Epithelial cell of esophagus (primary cell): ENCODE results near the gene DNER.

Experiments used
- DNase-seq: peaks from one replicate; pipeline ENCODE4 v3.0.0; 2010; ENCODE audit warnings: low read depth
- H3K4me3 ChIP-seq: 2 replicates; pipeline ENCODE4 v1.5.1; 2011; ENCODE audit warnings: mild to moderate bottlenecking, low read length, control low read depth
- CTCF ChIP-seq: IDR thresholded peaks from 2 replicates; pipeline ENCODE4 v1.5.1; 2011; ENCODE audit warnings: low read depth, mild to moderate bottlenecking, low read length, control low read depth, inconsistent platforms; ENCODE audit not compliant: insufficient read depth; ENCODE audit errors: missing control alignments

The DNER gene

GRCh38 chr2:229437467-229437866 lies 276.9 kb downstream of the DNER start:
- TF ChIP-seq CTCF = no peak
- no peak for DNase-seq
- H3K4me3 ChIP-seq = no peak overlapping the region

GRCh38 chr2:229434187-229434586 lies 280.2 kb downstream of the DNER start:
- no peak overlapping the region for H3K4me3 ChIP-seq
- peak; percentile 45 for DNase-seq
- no peak for TF ChIP-seq CTCF

GRCh38 chr2:229433351-229433750 lies 281.0 kb downstream of the DNER start:
- DNase-seq = peak; percentile 16
- TF ChIP-seq CTCF = no peak
- H3K4me3 ChIP-seq = no peak overlapping the region

- DNase-seq = peak; percentile 69
Measured at GRCh38 chr2:229431327-229431954, 282.9 kb downstream of the DNER start.

GRCh38 chr2:229429589-229429988 lies 284.8 kb downstream of the DNER start:
- TF ChIP-seq CTCF = no peak

More at GRCh38 chr2:229431327-229431954, 282.9 kb downstream of the DNER start:
- H3K4me3 ChIP-seq = no peak overlapping the region
- peak; percentile 42 for TF ChIP-seq CTCF

GRCh38 chr2:229426464-229426863 lies 287.9 kb downstream of the DNER start:
- no peak for DNase-seq
- no peak for TF ChIP-seq CTCF
- H3K4me3 ChIP-seq = no peak overlapping the region

More at GRCh38 chr2:229429589-229429988, 284.8 kb downstream of the DNER start:
- DNase-seq = no peak
- H3K4me3 ChIP-seq = no peak overlapping the region

- H3K4me3 ChIP-seq = no peak overlapping the region
- no peak for TF ChIP-seq CTCF
- DNase-seq = peak; percentile 64
Measured at GRCh38 chr2:229425598-229425997, 288.8 kb downstream of the DNER start.
